ENCODE data around the gene GALNTL6.

Gene GALNTL6

DNA sequence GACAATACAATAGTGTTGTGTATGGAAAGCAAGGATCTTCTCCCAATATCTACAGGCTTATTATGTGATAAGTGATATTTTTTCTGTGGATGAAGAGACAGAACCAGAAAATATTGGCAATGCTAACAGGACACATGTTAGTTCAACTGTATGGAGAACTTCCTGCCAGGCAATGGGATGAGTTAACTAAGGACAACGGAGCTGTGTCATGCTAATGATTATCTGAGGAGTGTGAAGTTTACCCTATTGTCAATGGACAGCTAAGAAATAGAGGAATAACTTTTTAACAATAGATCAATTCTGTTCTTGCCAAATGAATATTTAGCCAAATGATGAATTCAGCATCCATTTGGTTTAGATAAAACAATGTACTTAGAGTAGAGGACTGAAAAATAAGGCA, 180.0 kb downstream of the GALNTL6 start:
- DNase-seq (ENCODE audit: low read depth in 2 of 2), result no peak

DNA sequence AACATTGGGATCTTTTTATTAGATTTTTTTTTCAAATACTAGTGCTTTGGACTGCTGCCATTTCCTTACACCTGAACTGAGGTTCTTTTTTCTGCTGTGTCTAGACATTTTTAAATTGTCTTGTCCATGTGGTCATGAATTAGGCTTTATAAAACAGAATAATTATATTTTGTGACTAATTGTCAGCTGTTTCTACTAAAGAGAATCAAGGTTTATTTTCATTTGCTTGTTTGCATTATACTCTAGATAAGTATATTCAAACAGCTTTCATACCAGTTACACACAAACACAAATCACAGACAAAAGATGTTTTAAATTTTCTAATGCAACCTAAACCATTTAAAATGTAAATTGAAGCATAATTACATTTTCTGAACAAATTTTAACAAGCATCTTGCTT, 194.7 kb downstream of the GALNTL6 start:
- no peak for DNase-seq (ENCODE audit: low read depth in 2 of 2)

DNA sequence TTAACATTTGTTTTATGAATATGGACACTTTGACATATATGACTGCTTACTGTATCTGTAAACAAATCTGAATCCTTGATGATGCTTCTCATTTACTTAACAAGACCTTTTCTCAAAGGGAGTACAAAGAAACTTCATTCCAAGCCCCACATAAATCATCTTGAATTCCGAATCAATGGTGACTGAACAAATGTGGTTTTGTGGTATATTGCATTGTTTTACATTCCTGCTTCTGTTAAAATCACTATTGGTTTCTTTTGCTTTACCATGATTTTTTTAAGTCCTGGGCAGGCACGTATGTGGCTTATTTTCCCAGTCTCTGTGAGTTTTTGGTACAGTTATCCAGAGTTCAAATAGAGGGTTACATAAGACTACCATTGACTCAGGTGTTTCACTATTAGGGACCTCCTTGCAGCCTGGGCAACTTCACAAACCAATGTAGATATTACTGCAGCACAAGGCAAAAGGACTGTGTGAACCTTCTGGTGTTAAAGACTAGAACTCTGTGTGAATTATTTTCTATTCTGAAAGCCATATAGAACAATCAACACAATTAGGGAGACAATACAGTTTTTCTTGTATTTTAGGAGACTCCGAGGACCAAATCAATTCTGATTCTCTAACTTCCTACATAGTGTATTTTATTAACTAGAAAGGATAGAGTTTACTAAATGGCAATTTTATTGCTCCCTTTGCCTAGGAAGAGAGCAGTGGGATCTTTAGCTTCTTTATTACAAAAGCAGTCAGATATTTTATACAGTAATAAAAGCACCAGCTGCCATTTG, 196.4 kb downstream of the GALNTL6 start:
- DNase-seq (ENCODE audit: low read depth in 2 of 2), result no peak

DNA sequence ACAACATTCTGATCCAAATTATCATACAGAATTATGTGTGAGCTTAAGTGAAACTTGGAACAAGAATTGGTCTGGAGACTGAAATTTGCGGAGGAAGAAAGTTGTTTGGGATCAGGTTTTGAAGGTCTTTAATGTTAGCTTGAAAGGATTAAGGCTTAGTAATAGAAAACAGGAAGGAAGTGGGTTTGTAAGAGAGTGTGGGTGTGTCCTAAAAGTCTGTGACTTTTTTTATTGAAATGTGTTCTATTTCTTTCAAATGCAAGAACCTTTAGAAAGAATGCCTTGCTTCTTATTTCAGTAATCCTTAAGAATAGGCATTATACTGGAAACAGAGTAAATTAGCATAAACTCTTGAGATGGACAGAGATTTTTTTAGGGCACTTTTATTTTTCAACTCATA, 198.0 kb downstream of the GALNTL6 start:
- DNase-seq (ENCODE audit: low read depth in 2 of 2), result no peak

DNA sequence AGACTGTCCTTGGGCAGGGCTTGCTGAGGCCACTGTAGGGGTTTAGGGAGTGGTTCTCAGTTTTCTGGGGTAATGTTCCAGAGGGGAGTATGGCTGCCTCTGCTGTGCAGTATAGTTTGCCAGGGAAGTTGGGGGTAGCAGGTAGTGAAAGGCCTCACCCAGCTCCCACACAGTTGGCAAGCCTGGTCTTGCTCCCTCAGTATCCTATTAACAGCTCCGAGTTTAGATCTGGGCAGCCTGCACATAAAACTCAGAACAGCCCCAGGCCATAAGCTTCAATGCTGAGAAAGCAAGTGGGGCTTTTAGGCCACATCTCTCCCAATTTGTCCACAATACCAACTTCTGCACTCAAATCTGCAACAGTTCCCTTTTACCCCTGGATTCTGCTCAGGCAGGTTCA, 205.2 kb downstream of the GALNTL6 start:
- DNase-seq (ENCODE audit: low read depth in 2 of 2), result no peak

DNA sequence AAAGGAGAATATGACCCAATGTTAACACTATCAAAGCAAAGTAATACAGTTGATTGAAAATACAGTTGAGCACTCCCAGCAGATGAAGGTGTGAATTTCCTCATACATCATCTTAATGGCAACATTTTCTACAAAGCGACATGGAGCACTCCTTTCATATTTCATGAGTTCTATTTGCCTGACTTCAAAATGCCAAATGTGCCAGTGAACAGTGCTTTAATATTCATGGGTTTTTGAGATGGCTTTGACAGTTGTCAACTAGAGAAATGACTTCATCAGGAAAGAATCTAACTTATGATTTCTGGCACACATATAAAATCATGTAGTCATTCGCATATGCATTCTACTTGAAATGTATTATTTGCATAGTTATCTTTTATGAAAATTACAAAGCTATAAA, 222.4 kb downstream of the GALNTL6 start:
- DNase-seq (ENCODE audit: low read depth in 2 of 2), result no peak

DNA sequence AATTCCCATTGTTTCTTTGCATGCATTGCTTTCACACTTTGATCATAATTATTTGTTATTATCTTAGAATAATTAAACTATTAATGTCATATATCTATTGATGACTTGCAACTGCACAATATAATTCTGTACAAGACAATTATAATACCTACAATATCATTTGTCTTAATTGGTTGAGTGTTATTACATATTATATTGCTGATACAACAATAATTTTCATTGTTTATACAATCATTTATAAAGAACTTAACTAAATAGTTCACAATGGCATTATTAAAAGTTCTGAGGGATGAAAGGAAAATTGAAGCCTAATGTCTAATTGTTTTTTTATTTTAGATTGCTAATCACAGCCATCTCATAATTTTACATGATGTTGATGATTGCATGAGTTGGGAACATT, 227.6 kb downstream of the GALNTL6 start:
- DNase-seq (ENCODE audit: low read depth in 2 of 2), result no peak

DNA sequence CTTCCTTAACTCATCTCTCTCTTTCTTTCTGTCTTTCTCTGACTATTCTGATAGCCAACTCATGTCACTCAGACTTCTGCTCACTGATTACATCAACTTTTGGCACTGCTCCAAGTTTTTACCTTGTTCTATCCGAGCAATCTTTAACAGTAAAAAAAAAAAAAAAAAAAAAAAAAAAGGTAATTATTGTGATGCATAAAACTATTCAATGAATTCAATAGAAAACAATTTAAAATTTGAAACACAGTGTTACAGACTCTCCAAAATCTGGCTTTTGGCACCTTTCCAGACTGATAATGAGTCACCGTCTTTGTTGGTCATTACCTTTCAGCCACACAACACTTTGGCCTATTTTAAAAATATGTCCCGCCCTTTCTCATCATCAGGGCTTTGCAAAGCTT, 229.5 kb downstream of the GALNTL6 start:
- DNase-seq (ENCODE audit: low read depth in 2 of 2), result no peak

DNA sequence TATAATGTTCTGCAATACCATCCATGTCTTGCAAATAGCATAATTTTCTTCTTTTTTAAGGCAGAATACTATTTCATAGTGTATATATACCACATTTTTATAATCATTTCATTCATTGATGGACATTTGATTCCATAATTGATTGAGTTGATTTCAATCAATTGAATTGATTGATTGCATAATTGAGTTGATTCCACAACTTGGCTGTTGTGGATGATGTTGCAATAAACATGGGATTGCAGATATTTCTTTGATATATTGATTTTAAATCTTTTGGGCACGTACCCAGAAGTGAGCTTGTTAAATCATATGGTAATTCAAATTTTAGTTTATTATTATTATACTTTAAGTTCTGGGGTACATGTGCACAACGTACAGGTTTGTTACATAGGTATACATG, 232.8 kb downstream of the GALNTL6 start:
- DNase-seq (ENCODE audit: low read depth in 2 of 2), result no peak

DNA sequence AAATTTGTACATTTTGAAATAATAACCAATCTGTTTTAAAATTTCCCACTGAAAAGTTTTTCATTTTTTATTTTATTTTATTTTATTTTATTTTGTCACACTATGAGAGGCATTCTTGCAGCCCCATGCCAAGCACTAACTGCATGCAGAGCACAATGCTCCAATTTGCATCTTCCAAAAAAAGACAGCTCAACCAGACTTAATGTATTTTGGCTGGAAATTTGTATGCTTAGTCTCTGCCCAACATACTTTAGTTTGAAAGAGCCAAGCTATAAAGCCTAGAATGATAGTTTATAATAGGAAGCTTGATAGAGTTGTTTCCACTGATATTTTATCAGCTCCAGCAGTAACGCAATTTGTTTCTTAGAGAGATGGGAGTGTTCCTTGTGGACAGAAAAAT, 235.5 kb downstream of the GALNTL6 start:
- no peak for DNase-seq (ENCODE audit: low read depth in 2 of 2)

DNA sequence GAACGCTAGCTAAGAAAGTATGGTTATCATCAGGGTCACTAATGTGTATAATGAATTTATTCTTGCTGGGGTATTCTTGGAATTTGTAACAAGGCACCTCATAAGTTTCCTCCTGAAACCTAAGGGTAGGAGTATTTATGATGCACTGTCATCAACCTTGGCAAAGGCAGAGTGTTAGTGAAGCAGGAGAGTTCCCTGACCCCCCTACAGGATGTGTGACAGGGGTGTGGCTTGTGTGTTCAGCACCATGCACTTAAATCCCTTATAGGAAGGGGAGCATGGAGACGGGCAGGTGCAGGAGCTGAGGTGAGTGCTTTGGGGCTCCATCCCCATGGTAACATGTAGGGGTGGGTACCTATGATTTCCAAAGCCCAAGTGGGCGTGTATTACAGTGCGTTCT, 237.7 kb downstream of the GALNTL6 start:
- no peak for DNase-seq (ENCODE audit: low read depth in 2 of 2)

DNA sequence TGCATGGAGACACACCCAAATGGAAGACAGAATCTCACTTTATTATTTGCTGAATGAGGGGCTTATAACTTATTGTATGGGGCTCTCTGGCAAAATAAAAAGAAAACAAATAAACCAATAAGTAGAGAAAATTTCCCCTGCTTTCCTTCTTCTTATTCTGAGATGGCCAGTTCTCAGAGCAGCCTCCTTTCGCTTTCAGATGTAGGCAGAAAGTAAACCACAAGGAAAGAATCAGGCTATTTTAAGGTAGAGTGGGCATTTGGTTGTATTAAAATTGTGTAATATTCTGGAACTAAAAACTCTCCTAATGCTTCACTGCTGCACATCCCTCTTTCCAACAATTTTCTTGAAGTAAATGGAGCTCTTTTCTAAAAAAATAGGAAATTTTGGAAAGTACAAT, 241.8 kb downstream of the GALNTL6 start:
- no peak for DNase-seq (ENCODE audit: low read depth in 2 of 2)

DNA sequence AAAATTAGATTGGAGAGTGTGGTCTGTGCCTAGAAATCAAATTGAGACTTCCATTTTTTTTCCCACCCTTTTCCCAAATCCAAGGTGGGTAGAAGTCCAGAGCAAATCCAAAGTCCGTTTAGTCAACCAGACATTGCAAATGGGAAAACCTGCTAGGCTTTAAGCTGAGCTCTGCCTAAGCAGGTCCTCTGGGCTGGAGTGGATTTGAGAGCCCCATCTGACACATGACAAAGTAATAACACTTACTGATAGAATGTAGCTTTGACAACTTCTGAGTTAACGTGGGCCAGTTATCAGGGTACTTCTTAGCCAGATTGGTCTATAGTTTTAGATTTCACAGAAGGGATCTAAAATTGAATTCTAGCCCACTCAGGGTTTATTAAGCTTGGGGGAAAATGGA, 242.3 kb downstream of the GALNTL6 start:
- no peak for DNase-seq (ENCODE audit: low read depth in 2 of 2)

DNA sequence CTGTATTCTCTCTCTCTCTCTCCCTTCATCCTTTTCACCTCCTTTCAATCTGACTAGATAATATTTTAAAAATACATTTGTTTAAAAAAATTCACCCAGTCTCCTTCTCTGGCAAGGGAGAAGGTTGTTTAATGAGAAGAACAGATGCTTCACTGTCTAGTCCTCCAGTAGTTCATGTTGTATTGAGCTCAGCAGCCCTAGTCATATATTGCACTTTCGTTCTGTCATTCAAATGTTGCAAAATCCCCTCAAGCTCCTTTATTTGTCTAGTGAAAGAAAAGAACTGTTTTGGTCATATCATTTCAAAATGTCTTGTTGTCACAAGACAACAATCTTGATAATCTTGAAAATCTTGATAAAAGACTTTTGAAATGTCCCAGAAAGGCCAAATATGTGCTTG, 248.0 kb downstream of the GALNTL6 start:
- no peak for DNase-seq (ENCODE audit: low read depth in 2 of 2)

DNA sequence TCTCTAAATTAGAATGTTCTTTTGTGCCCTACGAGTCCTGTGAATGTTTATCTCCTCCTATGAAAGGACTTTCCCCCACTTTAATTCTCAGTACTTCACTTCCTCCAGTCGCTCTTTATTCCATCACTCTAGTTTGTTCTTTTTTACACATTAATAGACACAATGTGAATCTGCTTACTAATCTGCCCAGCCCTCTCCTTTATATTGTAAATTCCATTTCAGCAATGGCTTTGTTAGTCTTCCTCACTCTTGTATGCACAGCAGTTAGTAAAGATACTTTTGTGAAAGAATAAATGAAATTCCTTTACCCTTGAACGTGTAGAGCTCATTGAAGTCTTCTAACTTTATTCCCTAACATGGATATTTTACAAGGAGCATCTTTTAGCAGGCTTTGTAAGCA, 255.3 kb downstream of the GALNTL6 start:
- no peak for DNase-seq (ENCODE audit: low read depth in 2 of 2)

DNA sequence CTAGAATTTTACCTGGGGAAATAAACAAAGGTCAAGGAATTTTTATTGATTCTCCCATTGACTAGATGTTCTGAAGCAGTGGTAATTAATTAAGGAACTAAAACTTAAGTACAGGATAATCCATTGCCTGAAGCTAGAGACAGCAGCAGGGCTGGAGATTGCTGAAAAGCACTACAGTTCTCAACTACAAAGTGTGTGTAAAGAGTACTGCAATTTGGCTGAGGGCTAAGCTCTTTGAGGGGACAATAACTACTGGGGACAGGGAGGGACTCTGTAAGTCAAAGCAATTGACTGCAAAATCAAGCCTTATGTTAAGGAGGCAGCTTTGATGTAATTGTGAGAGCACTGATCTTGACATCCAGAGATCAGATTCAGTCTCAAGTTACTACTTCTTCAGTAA, 260.4 kb downstream of the GALNTL6 start:
- DNase-seq (ENCODE audit: low read depth in 2 of 2), result no peak

DNA sequence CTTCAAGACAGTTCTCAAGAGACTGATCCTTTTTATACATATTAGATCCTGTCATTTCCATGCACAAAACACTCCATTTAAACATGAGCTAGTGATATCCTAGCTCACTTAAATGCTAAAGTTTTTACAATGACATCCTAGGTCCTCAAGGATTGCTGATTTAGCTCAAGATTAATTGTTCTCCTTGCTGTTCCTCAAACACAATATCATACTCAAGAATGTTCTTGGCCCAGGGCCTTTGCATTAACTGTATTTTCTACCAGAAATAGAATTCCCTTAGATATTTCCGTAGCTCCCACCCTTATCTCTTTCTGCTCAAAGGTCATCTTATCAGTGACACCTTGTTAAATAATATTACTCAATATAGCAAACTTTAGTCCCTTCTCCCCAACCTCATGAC, 270.1 kb downstream of the GALNTL6 start:
- DNase-seq (ENCODE audit: low read depth in 2 of 2), result no peak

DNA sequence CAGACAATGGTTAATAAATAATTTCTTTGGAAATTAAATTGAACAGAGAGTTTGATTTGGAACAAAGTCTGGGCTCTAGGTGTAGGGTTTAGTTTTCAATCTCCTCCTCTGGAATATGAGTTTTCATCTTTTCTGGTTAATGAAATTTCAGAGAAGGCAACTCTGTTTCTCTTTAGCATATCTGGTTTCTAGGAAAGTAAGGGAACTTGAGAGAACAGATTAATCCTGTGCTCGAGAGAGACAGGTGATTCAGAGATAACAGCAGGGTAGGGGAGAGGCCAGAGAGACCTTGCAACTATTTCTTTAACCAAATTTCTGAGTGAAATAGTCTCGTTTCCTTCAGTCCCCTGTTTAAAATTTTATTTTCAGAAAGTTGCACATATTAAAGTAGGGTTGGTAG, 275.4 kb downstream of the GALNTL6 start:
- no peak for DNase-seq (ENCODE audit: low read depth in 2 of 2)

DNA sequence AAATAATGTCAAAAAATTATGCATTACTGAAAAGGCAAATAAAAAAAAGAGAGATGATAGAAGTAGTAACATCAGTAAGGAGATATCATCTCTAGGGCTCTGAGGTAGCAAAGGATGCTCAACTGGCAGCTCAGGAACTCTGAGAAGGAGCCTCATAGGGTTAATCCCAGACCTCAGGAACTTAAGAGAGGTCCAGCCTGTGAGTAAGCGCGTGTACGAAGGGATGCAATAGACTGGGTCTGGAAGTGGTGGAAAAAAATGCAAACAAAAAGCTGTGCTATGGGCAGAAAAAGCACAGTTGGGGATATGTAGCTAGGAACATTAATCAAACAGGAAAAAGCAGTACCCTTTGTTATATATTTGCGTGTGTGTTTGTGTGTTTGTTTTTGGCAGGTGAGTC, 282.0 kb downstream of the GALNTL6 start:
- DNase-seq (ENCODE audit: low read depth in 2 of 2), result no peak

DNA sequence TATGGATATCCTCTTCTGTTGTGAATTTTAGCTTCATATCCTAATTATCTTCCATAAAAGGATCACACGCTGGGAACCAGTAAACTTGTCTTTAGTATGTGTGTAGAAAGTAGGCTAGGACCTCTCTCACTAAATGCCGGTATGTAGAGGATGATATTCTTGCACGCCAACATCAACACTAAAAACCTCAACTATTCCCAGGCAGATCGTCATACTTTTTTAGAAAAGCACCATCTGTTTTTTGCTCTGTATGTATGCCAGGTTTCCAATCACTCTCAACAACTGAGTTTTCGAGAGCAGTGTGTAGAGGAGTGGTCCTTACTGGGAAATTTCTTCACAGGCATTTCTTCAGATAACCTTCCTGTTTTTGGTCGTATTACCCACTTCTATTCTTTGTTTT, 283.6 kb downstream of the GALNTL6 start:
- DNase-seq (ENCODE audit: low read depth in 2 of 2), result no peak

DNA sequence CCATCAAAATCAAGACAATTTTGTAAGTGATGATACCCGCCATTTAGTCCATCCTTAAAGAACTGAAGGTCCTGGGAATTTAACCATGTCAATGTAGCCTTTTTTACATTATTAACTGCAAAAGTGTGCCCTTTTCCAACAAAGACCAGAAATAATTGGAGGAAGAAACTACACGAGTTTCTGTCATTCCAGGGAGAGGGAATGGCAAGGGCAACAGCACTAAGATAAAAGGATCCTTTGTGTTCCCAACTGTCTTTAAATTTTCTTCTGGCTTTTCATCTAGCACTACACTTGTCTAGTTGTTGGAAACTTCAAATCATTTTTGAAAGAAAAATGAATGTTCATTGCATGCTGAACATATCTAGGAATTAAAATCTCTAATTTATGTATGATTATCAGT, 286.2 kb downstream of the GALNTL6 start:
- DNase-seq (ENCODE audit: low read depth in 2 of 2), result no peak

DNA sequence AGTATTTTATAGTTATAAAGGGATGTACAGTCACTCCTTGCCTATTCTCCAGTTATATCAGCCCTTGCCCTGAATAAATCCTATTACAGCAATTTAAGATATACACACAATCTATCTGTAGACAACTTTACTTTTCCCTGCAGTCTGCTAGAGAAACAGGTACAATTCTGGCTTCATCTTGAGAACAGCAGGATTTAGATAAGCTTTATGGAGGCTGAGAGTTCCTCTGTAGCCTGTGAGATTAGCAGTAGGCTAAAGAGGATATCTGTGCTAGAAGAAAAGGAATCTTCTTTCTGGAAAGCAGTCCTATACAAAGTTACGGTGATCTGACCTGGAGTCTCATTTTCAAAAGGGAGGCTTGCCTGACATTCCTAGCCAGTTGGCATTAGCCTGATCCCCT, 290.3 kb downstream of the GALNTL6 start:
- DNase-seq (ENCODE audit: low read depth in 2 of 2), result no peak

DNA sequence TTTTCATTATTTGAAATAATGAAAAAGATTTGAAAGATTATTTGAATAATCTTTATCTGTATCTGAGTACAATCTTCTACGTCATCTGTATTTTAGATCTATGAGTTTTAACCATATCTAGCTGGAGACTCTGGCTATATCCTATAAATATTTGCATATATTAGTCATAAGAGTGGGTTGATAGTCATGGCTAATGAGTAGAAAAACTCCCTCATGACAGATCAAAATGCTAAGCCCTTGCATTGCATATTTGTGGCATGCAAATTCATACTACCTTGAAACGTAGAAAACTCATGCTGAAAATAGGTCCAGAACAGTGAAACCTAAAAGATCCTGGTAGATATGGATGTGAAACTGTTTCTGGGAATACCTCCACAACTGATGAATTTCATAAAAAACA, 291.3 kb downstream of the GALNTL6 start:
- no peak for DNase-seq (ENCODE audit: low read depth in 2 of 2)

DNA sequence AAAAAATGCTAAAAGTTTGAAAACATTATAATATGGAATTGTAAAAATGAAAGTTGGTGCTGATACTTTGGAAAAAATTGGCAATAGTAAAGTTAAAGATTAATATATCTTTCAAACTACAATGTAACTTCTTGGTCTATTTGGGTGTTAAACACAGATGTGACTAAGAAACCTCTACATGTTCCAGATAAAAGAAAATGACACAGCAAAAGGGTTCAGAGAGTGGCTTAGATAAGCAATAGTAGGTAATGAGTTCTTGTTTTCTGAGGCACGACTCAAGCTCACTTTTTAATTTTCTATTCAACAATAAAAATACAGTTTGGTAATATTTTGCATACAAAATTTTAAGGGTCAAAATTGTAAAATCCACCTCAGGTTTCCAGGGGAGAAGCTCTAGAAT, 292.7 kb downstream of the GALNTL6 start:
- no peak for DNase-seq (ENCODE audit: low read depth in 2 of 2)

Measured in stimulated activated CD4-positive, alpha-beta T cell treated with anti-CD3 and anti-CD28 coated beads, Interleukin-12 subunit alpha, Interleukin-12 subunit beta, amount 100 ng/mL, for 24 hours (primary cell).